ENCODE measurements around the gene OR10H2. TPM values are rescaled to one million over a fixed set of nuclear protein-coding genes. Genes with fewer than 3 reads are reported as not detected.
"Not testable (repeated sequence)": the region's sequence is repeated elsewhere in the genome, so short reads cannot be mapped to it uniquely, and the experiment has no call there.

Gene OR10H2
- total RNA-seq = not detected

DNA sequence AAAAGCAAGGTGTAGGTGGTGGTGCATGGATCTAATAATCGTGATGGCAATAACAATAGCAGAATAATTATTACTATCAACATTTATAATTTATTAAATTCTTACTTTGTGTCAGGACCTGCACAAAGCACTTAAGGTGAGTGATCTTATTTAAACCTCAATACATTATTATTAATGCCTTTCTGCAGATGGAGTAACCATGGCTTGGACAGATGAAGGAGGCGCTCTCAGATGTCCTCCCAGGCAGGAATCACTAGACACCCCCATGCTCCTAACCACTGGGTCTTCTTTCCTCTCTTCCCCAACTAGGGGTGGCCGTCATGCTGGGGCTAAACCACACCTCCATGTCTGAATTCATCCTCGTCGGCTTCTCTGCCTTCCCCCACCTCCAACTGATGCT is at the start of gene OR10H2:
Gene OR10H2 (plus strand): TSS at position 301 of the 400 bp plus-strand sequence. CDS start 20 bp downstream, at position 321.
- intact Hi-C loops (cut with DNase I; ENCODE audit: low total_unique reads) = no loop called here
- no peak for DNase-seq
- TF ChIP-seq POLR2A (IDR thresholded peaks at IDR 0.05) = no peak
- TF ChIP-seq, protein P1, sequence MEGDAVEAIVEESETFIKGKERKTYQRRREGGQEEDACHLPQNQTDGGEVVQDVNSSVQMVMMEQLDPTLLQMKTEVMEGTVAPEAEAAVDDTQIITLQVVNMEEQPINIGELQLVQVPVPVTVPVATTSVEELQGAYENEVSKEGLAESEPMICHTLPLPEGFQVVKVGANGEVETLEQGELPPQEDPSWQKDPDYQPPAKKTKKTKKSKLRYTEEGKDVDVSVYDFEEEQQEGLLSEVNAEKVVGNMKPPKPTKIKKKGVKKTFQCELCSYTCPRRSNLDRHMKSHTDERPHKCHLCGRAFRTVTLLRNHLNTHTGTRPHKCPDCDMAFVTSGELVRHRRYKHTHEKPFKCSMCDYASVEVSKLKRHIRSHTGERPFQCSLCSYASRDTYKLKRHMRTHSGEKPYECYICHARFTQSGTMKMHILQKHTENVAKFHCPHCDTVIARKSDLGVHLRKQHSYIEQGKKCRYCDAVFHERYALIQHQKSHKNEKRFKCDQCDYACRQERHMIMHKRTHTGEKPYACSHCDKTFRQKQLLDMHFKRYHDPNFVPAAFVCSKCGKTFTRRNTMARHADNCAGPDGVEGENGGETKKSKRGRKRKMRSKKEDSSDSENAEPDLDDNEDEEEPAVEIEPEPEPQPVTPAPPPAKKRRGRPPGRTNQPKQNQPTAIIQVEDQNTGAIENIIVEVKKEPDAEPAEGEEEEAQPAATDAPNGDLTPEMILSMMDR (IDR thresholded peaks at IDR 0.05) = no peak
- Histone ChIP-seq H3K27me3 (no peaks in the 10 kb centered on the region), H3K9me3 (no peaks in the 10 kb centered on the region), H3K4me3 (no peak within 1 kb of the TSS), H3K4me1 (no peaks in the 10 kb centered on the region), H3K27ac (no peak within 1 kb of the TSS), H3K36me3 (no peaks in the 10 kb centered on the region)

DNA sequence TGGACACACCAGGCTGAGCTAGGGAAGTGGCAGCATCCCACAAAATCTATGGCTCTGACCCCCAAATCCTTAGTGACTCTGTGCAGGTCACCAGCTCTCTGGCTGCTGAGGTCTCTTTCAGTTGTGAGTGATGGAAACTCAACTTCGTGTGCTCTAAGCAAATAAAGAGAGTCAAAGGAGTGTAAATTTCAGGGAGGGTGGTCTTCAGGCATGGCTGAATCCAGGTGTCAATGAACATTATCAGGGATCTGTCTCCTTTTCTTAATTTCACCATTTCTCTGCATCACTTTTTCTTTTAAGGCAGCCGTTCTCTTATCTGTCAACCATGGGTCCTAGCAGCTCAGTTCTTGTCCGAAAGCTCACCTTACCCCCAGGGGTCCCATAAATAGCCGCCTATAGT is 48.7 kb upstream of the OR10H2 start:
- intact Hi-C loops (cut with DNase I; ENCODE audit: low total_unique reads) = no loop called here
- TF ChIP-seq, protein P1 (IDR thresholded peaks at IDR 0.05) = no peak
- TF ChIP-seq POLR2A (IDR thresholded peaks at IDR 0.05) = no peak
- DNase-seq = no peak
- Histone ChIP-seq H3K4me3 (no peak overlapping the region), H3K9me3 (no peaks in the 10 kb centered on the region), H3K4me1 (no peaks in the 10 kb centered on the region), H3K27ac (no peak overlapping the region), H3K27me3 (no peaks in the 10 kb centered on the region), H3K36me3 (no peaks in the 10 kb centered on the region)

DNA sequence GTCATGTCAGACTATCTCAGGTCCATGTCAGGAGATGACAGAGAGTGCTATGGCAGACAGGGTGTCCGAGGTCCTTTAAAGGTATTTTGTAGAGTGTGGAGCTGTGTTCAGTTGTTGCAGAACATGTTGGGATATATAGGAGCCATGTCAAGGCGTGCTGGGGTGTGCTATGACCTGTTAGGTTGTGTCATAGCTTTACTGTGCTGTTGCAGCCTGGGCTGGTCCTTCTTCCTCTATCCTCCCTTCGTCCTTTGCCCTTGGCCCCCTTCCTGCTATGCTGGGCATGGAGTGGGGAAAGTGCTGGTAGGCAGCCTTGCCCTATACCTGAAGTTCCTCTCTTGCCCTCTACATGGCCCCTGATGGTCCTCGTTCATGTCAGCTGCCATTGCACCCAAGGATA is 48.0 kb upstream of the OR10H2 start:
- H3K9me3 ChIP-seq; intact Hi-C loops (cut with DNase I; ENCODE audit: low total_unique reads); H3K4me1 ChIP-seq; H3K27me3 ChIP-seq; H3K36me3 ChIP-seq; H3K4me3 ChIP-seq; H3K27ac ChIP-seq; DNase-seq: not testable (repeated sequence)

GRCh38 chr19:15680478-15681322 is 47.1 kb upstream of the OR10H2 start:
- intact Hi-C loops (cut with DNase I; ENCODE audit: low total_unique reads) = no loop called here
- H3K4me3 ChIP-seq = no peak overlapping the region
- TF ChIP-seq, protein P1 (IDR thresholded peaks at IDR 0.05) = no peak
- TF ChIP-seq POLR2A (IDR thresholded peaks at IDR 0.05) = no peak

GRCh38 chr19:15683411-15683810 is 44.4 kb upstream of the OR10H2 start:
- DNase-seq = no peak
- H3K27ac ChIP-seq = no peak overlapping the region
- H3K4me3 ChIP-seq = no peak overlapping the region
- intact Hi-C loops (cut with DNase I; ENCODE audit: low total_unique reads) = no loop called here
- H3K4me1 ChIP-seq = no peaks in the 10 kb centered on the region
- no peaks in the 10 kb centered on the region for H3K36me3 ChIP-seq
- no peaks in the 10 kb centered on the region for H3K27me3 ChIP-seq
- H3K9me3 ChIP-seq = no peaks in the 10 kb centered on the region
- TF ChIP-seq, protein P1 (IDR thresholded peaks at IDR 0.05) = no peak
- no peak for TF ChIP-seq POLR2A (IDR thresholded peaks at IDR 0.05)

More at GRCh38 chr19:15680478-15681322, 47.1 kb upstream of the OR10H2 start:
- Histone ChIP-seq H3K9me3 (no peaks in the 10 kb centered on the region), H3K27me3 (no peaks in the 10 kb centered on the region), H3K4me1 (no peaks in the 10 kb centered on the region), H3K27ac (no peak overlapping the region), H3K36me3 (no peaks in the 10 kb centered on the region)
- no peak for DNase-seq
